Right lobe of liver (tissue), 6 donors: Measurements from ENCODE around the gene KCNJ12. TPM values are rescaled to one million over a fixed set of nuclear protein-coding genes. Genes with fewer than 3 reads are reported as not detected.
A peak's percentile ranks its signal among the peaks of the same experiment; 100 is the strongest.
"Not testable (repeated sequence)": the region's sequence is repeated elsewhere in the genome, so short reads cannot be mapped to it uniquely, and the experiment has no call there.

Experiments used
- ATAC-seq, 4 donors: fragments of 200-7000 bp; cut with Tn5 transposase; one replicate each; pipeline ENCODE4 v1.9.1; 2020; ENCODE audit warnings: mild to moderate bottlenecking in 4 of 4, moderate library complexity in 4 of 4
- DNase-seq, 3 donors: peaks; one replicate each; pipeline ENCODE4 v3.0.0-alpha.2; 2020
- H3K27ac ChIP-seq, 3 donors: fragments of 200-600 bp; one replicate each; pipeline ENCODE4 v1.8.0; 2022
- H3K27me3 ChIP-seq, 2 donors: fragments of 200-600 bp; one replicate each; pipeline ENCODE4 v1.8.0; 2022
- H3K36me3 ChIP-seq, 4 donors: fragments of 200-600 bp; sonication (generic) in 1 of 4; one replicate each; pipeline versions ENCODE4 v1.5.1 to v1.8.0; 2017 to 2022; ENCODE audit warnings: control low read depth in 1 of 4
- H3K4me1 ChIP-seq, 4 donors: fragments of 200-600 bp; sonication (generic) in 1 of 4; one replicate each; pipeline versions ENCODE4 v1.5.1 to v1.8.0; 2017 to 2022; ENCODE audit warnings: control low read depth in 1 of 4
- H3K4me3 ChIP-seq, 3 donors: fragments of 200-600 bp; one replicate each; pipeline ENCODE4 v1.8.0; 2022
- H3K9me3 ChIP-seq, 4 donors: fragments of 200-600 bp; sonication (generic) in 1 of 4; one replicate each; pipeline versions ENCODE4 v1.5.1 to v1.8.0; 2017 to 2022; ENCODE audit warnings: control low read depth in 1 of 4
- CTCF ChIP-seq, 4 donors: fragments of 200-600 bp in 3 of 4; fragments of 450-650 bp in 1 of 4; IDR thresholded peaks; one replicate each; pipeline versions ENCODE4 v1.5.1 to v1.8.0; 2016 to 2022; ENCODE audit warnings: antibody characterized with exemption in 4 of 4, mild to moderate bottlenecking in 2 of 4
- POLR2A ChIP-seq: fragments of 450-650 bp; IDR thresholded peaks from one replicate; pipeline ENCODE4 v1.6.1; 2017; ENCODE audit warnings: antibody characterized with exemption, mild to moderate bottlenecking
- WGBS: methylation state at CpG from one replicate; pipeline ENCODE4 v1.1.6; 2018; ENCODE audit warnings: low coverage, low lambda C conversion rate; ENCODE audit not compliant: insufficient coverage; ENCODE audit errors: missing lambda C conversion rate; 5-methylcytosine and 5-hydroxymethylcytosine counted together
- intact Hi-C, 2 donors: fragments of 100-400 bp; cut with DNase I; formaldehyde crosslinking; loops; one replicate each; pipeline versions ENCODE4 v1.11.2 to v1.14.1; 2022
- total RNA-seq, 6 experiments: library from RNA; depleted of rRNA in 2 of 6; stranded (reverse); fragments of >200 nt in 2 of 6; fragmentation: NEBNext Ultra II Directional in 3 of 6; extraction: Animal tissue kit (Norgen Biotek cat#: 25700) in 3 of 6; gene quantifications; one replicate each; pipeline versions ENCODE4 v1.1.0 to v1.2.4, GENCODE V29; 2016 to 2023
- donor health status: DM: no; HTN: yes; CAD: no.
- donor health status: DM: no; HTN: no; CAD: no.
- donor health status: DM: no; HTN: no; CAD: no.
- donor health status: DM: no; HTN: yes; CAD: no.
- donor health status: DM: no; HTN: yes; CAD: no.

The KCNJ12 gene
- total RNA-seq, 6 experiments from 2014 or later = 0.07 to 2.2 (median 0.23) TPM

GRCh38 chr17:21400816-21401593 is 24.8 kb downstream of the KCNJ12 start:
- DNase-seq = no peak
- Histone ChIP-seq H3K9me3 (no peaks in the 10 kb centered on the region), H3K27me3 (no peaks in the 10 kb centered on the region), H3K36me3 (no peaks in the 10 kb centered on the region), H3K4me3 (no peak overlapping the region), H3K27ac (no peak overlapping the region), H3K4me1 (no peaks in the 10 kb centered on the region)
- no peak for TF ChIP-seq CTCF (IDR thresholded peaks at IDR 0.05)
- TF ChIP-seq POLR2A = no peak
- ATAC-seq = no peak
- 62% methylated on average over 10 of the region's 15 CpGs for WGBS
- intact Hi-C loops = loop anchor here (5.0 kb wide), 1 partner anchor 286 kb away; no protein-coding TSS in a partner anchor

DNA sequence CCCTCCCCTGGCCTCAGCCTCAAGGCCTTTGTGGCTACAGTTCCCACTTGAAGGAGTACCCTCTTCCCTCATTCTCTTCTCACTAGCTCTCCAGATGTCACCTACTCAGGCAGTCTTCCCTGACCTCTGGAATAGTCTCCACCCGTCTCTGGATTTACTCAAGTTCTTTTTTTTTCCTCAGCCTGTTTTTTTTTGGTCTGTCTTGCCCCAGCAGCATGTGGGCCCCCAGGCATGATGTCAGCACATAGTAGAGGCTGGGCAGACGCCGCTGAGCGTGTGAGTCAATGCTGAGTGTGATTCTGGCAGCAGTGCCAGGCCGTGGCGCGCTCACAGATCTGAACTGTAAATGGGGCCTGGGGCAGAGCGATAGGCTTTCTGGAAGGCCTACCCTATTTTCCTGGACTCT is 26.0 kb downstream of the KCNJ12 start:
- H3K36me3 ChIP-seq, H3K27me3 ChIP-seq, H3K9me3 ChIP-seq, H3K4me3 ChIP-seq, H3K27ac ChIP-seq, DNase-seq, H3K4me1 ChIP-seq, ATAC-seq: not testable (repeated sequence)
- 72% methylated on average over 6 of the region's 8 CpGs for WGBS
- intact Hi-C loops = loop anchor here (5.0 kb wide), 1 partner anchor 285 kb away; no protein-coding TSS in a partner anchor

- not testable (repeated sequence) for DNase-seq, H3K4me3 ChIP-seq, H3K27me3 ChIP-seq, H3K4me1 ChIP-seq, ATAC-seq, H3K9me3 ChIP-seq, H3K36me3 ChIP-seq, H3K27ac ChIP-seq
- 67% methylated on average over 3 of the region's 3 CpGs for WGBS
- intact Hi-C loops = loop anchor here (5.0 kb wide), 1 partner anchor 284 kb away; no protein-coding TSS in a partner anchor
Measured at GRCh38 chr17:21402926-21403325, 26.8 kb downstream of the KCNJ12 start.

- not testable (repeated sequence) for H3K9me3 ChIP-seq, DNase-seq, H3K27me3 ChIP-seq, H3K27ac ChIP-seq, H3K36me3 ChIP-seq, H3K4me1 ChIP-seq, H3K4me3 ChIP-seq, ATAC-seq
- intact Hi-C loops = loop anchor here (5.0 kb wide), 1 partner anchor 283 kb away; no protein-coding TSS in a partner anchor
- 40% methylated on average over 1 of the region's 8 CpGs for WGBS
Measured at GRCh38 chr17:21404106-21404505, 27.9 kb downstream of the KCNJ12 start.

GRCh38 chr17:21404539-21404938 is 28.4 kb downstream of the KCNJ12 start:
- ATAC-seq, H3K27ac ChIP-seq, H3K9me3 ChIP-seq, H3K27me3 ChIP-seq, H3K36me3 ChIP-seq, DNase-seq, H3K4me3 ChIP-seq, H3K4me1 ChIP-seq: not testable (repeated sequence)
- intact Hi-C loops = loop anchor here (5.0 kb wide), 1 partner anchor 283 kb away; no protein-coding TSS in a partner anchor
- WGBS = 15% methylated on average over 2 of the region's 6 CpGs

DNA sequence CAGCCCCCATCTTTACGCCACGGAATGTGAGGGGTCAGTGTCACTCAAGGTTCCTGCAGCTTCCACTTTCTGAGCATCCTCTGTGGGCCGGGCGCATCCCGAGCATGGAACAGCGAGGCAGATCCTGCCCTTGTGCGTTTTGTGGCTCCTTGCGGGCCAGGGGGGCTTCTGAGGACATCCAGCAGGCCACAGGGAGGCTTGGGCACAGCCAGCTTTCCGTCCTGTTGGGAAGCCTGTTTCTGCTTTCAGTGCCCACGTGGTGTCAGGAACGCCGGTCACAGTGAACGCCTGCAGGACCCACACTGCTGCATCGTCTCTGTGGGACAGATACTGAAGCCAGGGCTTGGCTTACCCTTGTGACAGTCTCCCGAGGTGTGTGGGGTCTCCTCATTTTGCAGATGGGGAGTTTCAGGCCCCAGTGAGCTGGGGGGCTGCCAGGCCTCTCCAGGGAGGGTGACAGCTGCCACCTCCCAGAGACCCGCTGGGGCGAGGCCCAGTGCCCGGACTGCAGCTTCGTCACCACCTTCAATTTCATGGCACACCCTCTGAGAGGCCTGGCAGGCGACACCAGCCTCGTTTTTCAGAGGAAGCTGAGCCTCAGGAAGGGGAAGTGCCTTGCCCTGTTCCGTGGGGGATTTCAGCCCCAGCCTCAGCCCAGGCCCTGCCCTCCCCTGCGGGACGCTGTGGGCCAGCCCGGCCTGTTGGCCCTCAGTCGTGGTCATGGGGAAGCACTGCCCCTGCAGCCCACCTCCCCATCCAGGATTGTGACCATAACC is 29.0 kb downstream of the KCNJ12 start:
- not testable (repeated sequence) for H3K27me3 ChIP-seq, H3K36me3 ChIP-seq, H3K4me3 ChIP-seq, H3K9me3 ChIP-seq, H3K27ac ChIP-seq, H3K4me1 ChIP-seq
- DNase-seq (peak in 1 of 3 donors; percentile 51), ATAC-seq (peak; percentile 22 to 49 (median 42))
- intact Hi-C loops = loop anchor here (5.0 kb wide), 1 partner anchor 282 kb away; no protein-coding TSS in a partner anchor
- 0% methylated on average over 1 of the region's 26 CpGs for WGBS

DNA sequence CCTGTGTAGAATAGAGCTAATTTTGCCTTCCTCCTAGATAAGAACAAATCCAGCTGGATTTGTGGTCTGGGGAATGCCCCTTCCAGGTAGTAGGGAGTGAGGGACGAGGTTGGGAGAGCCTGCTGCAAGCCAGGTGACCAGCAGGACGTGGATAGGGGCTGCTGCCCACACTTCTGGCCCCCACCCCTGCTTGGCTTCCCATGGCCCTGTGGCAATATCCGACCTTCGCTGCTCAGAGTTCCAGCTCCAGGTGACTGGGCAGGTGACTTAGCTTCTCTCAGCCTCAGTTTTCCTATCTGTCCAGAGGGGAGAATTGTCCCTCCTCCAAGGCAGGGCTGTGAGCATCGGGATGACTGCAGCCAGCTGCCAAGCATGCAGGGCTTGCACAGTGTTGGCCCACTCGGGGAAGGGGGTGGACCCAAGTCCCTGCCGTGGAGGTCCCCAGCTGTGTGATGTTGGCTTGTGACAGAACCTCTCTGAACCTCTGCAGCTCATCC is 29.8 kb downstream of the KCNJ12 start:
- H3K36me3 ChIP-seq, intact Hi-C loops, H3K4me1 ChIP-seq, ATAC-seq, H3K27ac ChIP-seq, H3K9me3 ChIP-seq, H3K27me3 ChIP-seq, H3K4me3 ChIP-seq: not testable (repeated sequence)
- peak in 1 of 3 donors; percentile 20 for DNase-seq
- 32% methylated on average over 2 of the region's 7 CpGs for WGBS

DNA sequence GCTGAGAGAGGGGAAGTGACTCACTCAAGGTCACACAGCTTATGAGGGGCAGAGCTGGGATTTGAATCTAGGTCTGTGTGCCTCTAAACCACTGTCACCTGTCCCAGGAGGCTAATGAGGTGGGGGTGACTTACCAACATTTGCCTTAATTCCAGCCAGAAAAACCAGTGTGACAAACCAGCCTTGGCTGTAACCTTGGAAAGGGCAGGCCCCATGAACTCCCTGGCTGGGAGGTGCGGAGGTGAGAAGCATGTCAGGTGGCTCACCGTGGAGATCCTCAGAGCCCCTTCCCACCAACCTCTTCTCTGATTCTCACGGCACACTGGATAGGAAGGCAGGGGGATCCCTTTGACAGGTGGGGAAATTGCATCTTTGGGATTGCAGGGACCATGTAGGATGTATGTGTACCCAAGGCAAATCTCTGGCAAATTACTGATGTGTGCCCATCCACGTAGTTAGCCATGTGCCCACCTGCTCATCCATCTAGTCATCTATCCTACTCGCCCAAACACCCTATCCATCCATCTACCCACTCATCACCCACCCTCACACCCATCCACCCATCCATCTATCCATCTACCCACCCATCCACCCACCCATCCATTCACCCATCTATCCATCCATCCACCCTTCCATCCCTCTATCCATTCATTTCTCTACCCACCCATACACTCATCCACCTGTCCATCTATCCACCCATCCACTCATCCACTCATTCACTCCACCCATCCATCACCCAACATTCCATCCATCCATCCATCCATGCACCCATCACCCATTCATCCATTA is 30.7 kb downstream of the KCNJ12 start:
- H3K9me3 ChIP-seq, H3K27ac ChIP-seq, H3K27me3 ChIP-seq, intact Hi-C loops, ATAC-seq, H3K4me1 ChIP-seq, H3K4me3 ChIP-seq, H3K36me3 ChIP-seq: not testable (repeated sequence)
- WGBS = 38% methylated on average over 3 of the region's 5 CpGs
- peak in 1 of 3 donors; percentile 6 for DNase-seq

DNA sequence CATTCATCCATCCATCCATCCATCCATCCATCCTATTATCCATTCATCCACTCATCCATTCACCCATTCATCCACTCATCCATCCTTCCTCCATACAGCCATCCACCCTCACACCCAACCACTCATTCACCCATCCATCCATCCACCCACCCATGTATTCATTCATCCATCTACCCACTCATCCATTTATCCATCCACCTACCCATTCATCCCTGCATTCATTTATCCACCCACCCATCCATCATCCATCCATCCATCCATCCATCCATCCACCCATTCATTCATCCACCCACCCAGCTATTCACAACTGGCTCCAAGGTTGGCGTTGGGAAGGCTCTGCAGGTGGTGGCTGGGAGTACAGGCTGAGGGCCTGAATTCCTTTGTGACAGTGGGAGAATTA is 31.6 kb downstream of the KCNJ12 start:
- DNase-seq, H3K4me1 ChIP-seq, H3K9me3 ChIP-seq, H3K4me3 ChIP-seq, H3K27ac ChIP-seq, H3K27me3 ChIP-seq, ATAC-seq, H3K36me3 ChIP-seq, intact Hi-C loops: not testable (repeated sequence)
- 47% methylated on average over 1 of the region's 1 CpG for WGBS
